DMS53 (cell line): ENCODE results near the gene TM4SF1.

Source experiments
- DNase-seq: peaks from one replicate; lab custom pipeline; 2025; lab: John Stamatoyannopoulos, UW

TM4SF1 gene

DNA sequence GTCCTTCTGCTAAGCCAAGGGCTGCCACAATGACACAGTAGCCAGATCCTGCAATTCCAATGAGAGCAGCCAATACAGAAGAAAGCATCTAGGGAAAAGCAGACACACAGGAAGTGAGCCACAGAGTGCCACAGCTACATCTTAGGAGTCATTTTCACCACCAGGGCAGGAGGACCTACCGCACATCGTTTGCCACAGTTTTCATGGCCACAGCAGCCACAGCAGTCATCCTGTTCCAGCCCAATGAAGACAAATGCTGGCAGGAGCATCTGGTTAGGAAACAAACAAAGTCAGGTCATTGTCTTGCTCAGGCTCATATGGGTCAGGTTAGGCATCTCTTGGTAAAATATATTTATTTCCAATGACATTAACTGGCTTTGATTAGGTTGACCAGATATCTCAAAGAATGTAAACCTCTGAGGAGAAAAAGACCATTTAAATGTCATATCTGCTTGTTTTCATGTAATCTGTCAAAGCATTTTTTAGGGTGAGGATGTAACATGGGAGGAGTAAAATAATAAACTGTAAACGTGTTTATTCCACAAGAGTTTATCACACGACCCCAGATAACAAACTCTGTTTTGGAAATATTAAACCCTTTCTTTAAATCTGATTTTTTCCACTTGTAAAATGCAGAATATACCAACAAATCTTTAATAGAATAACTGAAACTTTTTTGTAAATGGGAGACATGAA, 1.8 kb downstream of the TM4SF1 start:
- DNase-seq, result no peak

DNA sequence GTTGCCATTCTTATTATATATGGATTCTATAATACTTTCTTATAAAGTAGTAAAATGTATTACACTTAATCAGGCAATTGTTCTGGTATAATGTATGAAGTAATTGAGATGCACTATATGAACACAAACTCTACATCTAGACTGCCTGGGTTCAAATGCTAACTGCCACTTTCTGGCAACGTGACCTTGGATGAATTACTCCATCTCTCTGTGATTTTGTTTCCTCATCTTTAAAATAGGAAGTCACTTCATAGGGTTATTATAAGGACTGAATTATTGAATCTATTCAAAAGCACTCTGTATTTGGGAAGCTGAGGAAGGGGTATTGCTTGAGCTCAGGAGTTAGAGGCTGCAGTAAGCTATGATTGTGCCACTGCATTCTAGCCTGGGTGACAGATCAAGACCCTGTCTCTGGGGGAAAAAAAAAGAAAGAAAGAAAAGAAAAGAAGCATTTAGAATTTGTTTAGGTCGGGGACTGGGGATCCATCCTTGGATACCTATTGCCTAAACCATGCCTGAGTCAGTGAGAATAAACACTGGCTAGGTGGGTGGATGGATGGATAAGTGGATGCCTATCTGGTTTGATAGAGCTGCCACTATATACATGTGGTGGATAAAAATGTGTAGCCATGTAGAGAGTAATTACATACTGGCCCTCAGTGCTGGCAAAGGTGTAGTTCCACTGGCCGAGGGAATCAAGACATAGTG, 2.5 kb downstream of the TM4SF1 start:
- DNase-seq, result no peak

DNA sequence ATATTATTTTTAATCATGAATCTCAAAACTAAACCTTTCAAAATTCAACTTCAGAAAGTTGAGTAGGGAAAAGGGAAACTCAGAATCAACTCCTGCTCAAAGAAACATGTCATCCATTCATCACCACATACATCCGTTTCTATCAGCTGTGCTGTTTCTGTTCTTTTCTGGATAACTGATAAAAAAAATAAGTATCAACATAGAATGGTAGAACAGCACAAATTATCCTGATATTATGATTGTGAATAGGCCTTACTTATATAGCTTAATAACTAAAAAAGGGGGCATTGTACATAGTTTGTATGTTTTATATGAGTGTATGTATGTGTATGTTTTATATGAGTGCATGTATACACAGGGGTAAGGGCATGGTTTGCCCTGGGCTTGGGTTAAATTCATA, 3.1 kb downstream of the TM4SF1 start:
- DNase-seq, result no peak

DNA sequence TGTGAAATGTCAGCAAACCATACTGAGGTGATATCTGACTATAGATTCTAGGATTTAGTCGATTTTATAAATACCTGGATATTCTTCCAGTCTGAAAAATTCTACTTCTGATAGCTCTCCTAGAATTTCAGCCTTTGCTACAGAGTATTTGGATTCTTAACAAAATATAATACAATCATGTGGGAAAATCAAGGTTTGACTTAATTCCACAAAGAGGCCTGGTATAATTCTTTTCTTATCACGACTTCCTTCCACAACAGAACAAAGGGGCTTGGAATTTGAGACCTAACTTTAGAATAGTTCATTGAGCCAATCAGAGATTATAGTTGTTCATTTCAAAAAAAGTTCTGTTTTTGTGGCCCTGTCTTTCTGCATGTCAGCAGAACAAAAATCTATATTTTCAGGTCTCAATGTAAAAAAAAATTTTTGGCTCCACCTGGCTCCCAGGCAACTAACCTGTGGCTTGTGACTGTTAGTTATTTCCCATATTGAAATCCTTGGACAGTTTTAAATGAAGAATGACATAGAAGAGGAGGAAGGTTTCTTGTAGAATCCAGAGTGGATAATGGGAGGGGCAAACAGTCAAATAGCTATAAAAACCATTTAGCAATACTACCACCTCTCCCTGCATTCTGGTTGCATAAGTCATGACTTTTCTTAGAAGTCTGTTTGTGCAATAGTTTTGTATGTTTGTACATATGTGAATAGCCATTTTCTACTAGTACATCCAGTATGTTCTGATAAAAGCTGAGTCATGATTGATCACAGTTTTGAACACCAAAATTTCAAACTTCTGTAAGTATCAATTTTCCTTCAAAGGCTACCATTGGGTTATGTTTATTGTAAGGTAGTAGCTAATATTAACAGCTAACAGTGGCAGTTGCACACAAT, 4.0 kb downstream of the TM4SF1 start:
- no peak for DNase-seq

DNA sequence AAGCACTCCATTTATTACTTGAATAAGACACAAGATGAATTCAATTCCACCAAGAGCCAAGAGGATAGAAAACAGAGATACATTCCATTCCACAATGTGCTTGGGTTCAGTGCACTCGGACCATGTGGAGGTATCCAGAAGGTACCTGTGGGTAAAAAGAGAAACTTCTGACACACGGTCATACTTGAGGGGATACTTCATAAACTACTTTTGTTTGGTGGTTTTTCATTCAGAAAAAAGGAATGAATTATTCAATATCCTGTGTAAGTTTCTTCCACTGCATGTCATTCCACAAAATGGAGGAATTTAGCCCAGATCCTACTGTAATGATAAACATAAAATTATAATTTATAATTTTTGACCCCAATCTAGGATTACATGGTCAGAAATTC, 5.7 kb downstream of the TM4SF1 start:
- DNase-seq, result no peak

DNA sequence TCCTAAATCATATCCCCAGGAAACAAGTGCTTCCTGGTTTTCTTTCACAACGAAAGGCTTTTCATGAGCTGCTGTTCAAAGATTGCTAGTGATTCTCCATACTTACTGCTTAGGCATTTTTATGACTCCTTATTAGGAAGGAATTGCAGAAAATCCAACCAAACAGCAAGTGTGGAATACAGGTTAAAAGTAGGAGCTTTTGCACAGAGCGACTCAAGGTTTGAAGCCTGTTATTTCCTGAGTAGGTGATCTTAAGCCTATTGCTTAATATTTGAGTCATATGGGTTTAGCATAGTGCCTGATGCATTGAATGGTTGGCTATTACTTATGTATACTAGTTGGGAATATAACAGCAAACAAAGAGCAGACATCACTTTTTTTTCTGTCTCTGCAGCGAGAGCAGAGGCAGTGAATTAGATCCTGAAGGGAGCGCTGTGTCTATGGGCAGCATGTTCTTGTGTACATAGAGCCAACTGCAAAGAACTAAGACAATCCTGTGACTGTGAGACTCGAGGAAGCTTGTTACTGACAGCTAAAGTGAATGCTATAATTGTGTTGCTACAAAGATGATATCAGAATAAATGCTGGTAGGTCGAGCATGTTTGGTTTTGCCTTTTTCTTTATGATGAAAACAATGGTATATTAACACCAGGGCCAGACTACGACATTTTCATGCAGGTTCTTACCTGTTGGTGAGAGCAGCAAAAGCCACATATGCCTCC, 6.3 kb downstream of the TM4SF1 start:
- peak; percentile 67 for DNase-seq

DNA sequence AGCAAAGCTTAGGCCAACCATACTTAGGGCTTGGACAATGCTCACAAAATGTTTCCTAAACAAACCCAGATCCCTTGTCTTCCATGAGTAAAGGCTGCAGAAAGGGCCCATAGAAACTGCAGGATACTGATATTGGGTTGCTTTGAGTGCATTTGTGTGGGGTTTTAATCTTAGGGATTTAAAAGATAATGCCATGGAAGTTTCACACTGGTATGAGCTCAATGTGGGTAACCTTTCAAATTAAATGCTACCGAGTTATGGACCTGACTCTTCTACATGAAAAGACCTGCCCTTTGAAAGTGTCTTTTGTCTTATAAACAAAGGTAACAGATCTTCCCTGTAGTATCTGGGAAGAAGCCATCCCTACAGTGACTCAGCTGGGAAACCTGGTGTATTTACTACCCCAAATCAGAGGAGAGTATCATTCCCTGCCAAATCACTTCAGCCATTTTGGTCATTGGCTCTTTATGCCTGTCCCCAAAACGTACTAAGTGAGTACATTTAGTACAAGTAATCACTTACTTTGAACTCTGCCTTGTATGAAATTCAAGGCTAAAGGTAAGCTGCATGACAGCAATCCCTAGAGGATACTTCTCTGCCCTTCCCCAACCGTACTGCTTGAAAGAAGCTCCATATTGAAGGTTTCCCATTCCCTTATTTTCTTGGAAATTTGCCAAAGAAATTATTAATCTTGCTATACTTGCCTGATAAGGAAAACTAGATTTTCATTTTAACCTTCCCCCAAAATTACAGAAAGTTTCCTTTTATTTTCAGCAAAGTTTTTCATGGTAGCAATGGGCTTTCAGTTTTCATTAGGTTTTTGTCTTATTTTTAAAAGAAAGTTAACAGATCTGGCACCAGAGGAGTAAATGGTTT, 7.2 kb downstream of the TM4SF1 start:
- peak; percentile 38 for DNase-seq

DNA sequence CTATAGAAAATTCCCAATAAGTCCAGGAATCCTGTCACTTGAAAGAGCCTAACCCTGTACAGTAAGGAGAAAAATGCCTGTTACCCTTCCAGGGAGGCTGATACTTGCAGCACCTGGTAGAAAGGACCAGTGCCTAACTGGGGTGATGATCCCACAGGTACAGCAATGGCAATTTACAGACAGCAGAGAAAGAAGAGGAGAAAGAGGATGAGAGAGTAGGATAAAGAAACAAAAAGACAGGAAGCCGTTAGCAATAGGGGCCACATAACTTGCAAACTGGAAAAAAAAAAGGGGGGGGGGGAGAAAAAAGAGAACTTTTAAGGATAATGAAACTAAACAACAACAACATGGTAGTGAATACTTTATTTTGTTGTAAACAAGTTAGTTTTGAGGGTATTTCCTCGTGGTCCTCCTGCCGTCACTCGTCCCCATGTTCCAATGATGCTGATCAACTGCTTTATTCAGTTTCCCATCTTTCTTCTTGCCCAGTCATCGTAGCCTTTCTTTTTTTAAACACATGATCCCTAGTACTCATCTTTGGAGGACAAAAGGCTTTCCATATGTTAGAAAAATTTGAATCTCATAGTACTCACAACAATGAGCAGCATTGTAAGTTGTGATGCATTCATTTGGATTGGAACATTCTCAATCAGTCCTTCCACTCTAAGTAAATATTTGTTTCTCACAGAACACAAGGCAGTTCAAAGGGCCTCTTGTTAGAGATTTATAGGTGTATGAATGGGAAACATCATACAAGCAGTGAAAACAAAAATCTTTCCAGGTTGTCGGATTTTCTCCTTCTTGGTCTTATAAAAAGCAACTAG, 8.6 kb downstream of the TM4SF1 start:
- peak; percentile 77 for DNase-seq

DNA sequence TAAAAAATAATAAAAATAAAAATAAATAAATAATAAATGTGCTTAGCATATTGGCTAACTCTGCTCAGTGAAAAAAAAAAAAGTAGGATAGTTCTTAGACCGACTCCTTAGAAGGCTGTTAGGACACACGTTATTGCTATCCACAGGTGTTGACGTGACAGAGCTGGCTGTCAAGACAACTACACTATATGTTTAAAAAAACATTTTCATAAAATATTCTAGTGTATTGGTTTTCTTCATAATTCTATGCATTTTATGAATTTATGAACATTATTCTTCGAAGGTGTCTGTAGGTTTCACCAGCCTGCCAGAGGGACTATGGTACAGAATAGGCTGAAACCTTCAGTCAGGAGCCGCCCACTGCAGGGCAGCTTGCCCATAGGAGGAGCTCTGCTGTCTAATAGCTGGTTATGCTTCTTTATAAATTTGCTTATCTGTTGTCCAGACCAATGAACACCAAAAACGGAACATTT, 9.2 kb downstream of the TM4SF1 start:
- peak; percentile 35 for DNase-seq

DNA sequence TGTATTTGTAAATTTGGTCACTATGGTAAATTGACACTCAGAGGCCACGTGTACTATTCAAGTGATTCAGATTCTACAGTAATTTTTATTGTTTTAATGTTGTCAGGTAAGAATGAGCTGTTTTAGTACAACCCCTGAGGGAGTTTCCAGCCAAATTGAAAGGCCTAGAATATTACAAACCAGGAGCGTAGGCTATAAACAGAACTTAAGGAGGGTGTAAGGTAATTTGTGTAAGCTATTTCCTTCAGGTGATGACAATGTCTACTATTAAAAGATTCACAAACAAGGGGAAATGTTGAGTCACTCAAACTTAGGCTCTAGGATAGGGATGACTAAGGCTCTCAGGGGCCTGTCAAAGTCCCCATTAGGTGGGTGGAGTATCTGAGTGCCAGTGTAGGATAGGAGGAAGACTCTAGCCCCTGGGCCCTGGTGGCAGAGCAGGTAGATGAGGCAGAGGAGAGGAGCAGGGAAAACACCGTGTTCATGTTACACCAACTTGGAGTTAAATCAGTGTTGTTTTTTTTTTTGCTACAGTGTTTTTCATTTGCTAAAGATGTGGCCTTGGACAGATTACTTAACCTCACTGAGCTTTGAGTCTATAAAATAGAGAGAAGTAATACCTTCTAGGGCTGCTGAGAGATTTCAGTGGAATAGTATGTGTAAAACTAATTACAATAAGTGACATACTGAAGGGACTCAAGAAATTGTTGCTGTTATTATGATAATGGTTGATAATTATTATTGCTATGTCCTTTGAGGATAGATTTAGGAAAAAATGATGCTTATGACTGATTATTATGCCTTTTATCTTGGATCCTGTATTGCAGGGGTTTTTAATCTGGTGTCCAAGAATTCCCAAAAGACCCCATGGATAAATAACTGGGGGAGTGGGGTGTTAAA, 10.3 kb downstream of the TM4SF1 start:
- DNase-seq, result peak; percentile 84

DNA sequence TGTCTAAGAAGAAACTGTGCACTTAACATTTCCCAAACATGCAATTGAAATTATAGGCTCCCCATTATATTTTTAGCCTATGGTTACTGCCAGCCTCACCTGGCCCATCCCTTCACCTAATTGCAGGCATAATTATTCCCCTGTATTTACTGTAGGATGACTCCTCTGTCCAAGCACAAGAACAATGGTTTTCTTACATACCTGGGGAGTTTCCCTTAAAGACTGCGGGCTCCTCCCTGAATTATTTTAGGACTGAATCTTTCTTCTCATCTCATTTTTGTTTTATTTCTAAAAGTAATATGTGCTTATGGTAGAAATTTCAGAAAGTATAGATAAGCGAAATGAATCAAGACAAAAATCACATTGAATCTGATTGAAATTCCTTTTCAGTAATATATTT, 11.4 kb downstream of the TM4SF1 start:
- DNase-seq, result no peak

DNA sequence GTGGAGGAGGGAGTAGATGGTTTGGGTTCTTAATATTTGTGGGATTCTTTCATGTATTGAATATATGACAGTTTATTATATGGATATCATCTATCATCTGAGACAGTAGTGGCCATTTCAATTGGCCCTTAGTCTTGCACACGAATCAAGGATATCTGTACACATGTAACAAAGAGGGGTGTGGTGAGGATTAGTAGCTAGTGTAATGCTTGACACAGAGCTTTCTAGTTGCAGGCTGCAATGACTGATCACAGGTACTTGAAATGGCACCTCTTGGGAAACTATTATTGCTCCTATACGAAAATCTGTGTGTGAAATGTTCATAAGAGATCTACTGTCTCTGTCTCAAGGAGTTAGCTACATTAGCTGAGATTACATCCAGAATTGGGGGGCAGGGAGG, 12.8 kb downstream of the TM4SF1 start:
- no peak for DNase-seq

DNA sequence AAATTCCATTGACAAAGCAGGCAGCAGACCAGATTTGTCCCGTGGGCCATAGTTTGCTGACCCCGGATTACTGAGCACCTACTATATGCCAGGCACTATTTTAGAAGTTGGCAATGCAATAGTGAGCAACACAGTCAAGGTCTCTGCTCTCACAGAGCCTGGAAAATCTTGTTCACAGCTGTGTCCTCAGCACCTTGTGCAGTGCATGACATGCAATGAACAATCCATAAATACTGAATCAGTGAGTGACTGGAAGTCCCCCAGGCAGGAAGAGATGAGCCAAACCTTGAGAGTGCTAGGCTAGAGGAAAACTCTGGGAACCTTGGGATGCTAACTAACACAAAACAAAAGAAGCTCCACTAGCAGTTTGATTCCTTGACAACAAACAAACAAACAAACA, 14.4 kb downstream of the TM4SF1 start:
- DNase-seq, result no peak

DNA sequence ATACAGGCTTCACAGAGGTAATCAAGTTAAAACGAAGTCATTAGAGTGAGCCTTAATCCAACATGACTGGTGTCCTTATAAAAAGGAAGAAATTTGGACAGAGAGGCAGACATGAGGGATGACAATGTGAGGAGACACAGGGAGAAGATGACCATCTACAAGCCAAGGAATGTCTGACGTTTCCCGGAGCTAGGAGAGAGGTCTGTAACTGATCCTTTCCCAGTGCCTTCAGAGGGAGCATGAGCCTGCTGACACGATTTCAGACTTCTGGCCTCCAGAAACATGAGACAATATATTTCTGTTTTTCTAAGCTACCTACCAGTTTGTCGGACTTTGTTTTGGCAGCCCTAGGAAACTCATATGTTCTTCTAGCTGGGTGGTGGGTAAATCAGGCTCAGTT, 15.1 kb downstream of the TM4SF1 start:
- no peak for DNase-seq

DNA sequence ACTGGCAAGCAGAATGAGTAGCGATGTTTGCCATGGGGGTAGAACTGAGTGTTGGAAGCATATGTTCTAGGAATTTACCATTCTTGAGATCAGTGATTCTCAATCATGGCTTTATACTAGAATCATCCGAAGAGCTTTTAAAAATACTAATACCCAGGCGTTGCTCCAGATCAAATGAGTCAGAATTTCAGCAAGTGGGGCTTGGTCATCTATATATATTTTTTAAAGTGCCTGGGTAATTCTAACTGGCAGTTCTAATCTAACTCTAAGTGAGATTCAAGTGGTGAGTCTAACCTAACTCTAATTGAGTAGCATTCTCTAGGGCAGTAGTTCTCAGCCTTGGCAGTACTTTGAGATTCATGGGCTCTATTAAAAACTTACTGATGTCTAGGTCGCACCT, 20.8 kb downstream of the TM4SF1 start:
- DNase-seq, result no peak

DNA sequence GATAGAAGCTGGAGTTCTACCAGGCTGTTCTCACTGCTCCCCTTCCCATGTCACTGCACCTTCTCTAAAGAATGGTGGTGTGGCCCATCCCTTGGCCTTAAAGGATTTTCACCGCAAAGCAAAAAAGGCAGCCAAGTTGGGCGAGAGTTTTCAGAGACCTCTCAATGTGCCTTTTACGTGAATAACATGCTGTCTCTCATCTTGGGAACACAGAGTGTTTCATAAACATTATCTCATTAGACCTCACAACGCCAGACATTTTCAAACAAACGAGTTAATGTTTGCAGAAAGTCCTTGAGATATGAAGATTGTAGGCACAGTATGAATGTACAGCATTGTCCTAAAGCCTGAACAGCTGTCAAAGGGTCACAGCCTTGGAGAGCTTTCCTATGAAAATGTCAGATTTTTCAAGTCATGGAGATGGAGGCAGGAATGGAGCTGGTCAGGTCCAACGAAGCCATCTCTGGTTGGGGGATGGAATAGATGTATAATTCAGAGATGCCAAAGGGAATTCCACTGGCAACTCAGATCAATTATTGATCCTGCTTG, 21.3 kb downstream of the TM4SF1 start:
- peak; percentile 75 for DNase-seq

DNA sequence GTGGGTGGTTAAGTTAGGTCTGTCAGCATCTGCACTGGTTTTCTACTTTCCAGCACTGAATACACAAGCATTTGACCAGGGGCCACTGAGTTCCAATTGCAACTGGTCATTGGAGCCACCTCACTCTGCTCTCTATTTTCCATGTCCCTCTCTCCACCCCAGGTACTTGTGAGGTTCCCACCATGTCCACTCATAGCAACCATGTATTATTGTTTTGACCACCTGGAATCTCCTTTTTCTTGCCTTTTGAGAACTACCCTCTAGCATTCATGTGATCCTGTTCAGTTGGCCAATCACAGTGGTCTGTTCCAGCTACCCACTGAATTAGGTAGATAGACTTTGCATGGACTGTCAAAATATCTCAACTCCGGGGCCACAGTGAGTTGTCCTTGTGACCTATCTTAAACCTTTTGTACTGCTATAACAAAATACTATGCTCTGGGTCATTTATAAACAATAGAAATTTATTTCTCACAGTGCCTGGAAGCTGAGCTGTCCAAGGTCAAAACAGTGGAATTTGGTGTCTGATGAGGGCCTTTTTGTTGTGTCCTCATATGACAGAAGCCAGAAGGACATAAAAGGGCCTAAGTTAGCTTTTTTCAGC, 23.8 kb downstream of the TM4SF1 start:
- no peak for DNase-seq

DNA sequence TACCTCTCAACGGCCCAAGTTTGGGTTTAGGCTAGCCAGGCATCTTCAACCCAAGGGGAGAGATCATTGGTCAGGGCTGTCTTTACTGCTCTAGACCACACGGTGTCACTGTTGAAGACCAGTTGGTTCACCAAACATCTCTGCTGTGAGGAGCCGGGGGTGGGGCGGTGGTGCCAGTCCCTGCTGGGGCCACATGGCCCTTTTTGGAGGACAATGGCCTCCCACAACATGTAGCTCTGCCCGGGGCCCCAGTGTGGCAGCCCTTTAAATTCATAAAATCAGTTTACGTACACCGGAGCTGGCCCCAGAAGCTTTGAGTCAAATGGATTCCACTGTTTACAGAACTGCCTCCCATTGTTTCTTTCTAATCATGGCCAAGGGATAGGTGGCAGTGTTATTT, 24.9 kb downstream of the TM4SF1 start:
- DNase-seq, result peak; percentile 81
